Measurements from ENCODE around the gene TMEM108. TPM values are rescaled to one million over a fixed set of nuclear protein-coding genes. Genes with fewer than 3 reads are reported as not detected.

Gene TMEM108
- polyA plus RNA-seq, 1 donor (not counting 4 experiments of a cell fraction or from before 2014, with no cell fraction given): not detected

DNA sequence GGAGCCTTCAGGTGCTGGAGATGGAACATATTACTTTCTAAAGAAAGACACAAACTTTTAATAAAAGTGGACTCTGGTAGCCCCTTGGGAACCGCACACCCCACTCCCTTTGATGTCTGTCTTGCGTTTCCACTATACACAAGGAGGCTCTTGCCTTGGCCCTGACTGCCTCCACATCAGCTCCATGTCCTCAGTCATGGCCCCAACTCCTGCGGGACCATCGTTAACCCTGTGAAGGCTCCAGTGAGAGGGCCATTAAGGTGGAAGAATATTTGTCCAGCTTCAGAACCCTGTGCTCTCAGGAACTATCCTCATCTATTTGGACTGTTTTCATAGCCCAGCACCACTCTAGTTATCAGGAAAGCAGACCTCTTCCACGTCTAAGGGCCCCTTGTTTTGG is 345.6 kb downstream of the TMEM108 start:
- FAIRE-seq (no peak), DNase-seq (ENCODE audit: low read depth, low spot score) (no peak)
- H3K27me3 ChIP-seq (ENCODE audit: control insufficient read depth, extremely low read depth, insufficient read depth, low read length): peaks cover 18% of the 10 kb centered on the region

DNA sequence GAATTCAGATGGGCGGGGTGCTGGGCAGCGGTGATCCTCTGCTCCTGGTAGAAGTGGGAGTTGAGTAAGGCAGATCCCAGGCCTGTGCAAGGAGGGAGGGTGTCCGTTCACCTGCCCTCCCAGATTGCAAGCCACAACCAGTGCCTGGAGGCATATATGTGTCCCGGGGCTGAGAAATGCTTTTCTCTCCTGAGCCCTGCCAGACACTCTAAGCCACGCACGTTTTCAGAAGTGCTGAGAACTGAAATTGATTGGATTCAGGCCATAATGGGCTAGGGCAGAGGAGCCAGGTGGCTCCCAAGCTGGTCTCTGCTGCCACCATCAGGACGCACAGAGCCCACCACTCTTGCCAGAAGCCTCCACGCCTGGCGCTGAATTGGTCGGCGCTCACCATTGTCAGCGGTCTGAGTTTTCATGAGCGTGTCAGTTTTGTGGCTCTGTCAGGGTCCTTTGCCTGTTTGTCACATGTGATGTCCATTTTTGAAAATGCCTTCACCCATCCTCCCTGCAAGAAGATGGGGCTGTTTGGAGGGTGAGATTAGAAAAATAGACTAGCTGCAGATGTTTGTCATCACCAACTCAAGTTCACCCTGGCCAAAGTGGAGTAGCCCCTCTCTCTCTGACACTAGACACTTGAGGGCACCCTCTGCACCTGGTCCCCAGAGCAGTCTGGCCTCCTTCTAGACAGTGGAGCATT is 346.3 kb downstream of the TMEM108 start:
- dilution Hi-C loops (cut with MboI; ENCODE audit: extremely low pct_ligation_motif_present, low sequenced_read_pairs): no loop called here

More for the DNA sequence above, 345.6 kb downstream of the TMEM108 start:
- Histone ChIP-seq H3K9me3 (ENCODE audit: control insufficient read depth, low read depth, low read length) (no peaks in the 10 kb centered on the region), H2AFZ (ENCODE audit: control insufficient read depth, low read length) (no peak overlapping the region), H3K4me3 (ENCODE audit: control insufficient read depth in 2 of 3, extremely low read depth in 1 of 3, insufficient read depth in 2 of 3, low read depth in 1 of 3, low read length in 3 of 3) (no peak overlapping the region), H3K36me3 (ENCODE audit: control insufficient read depth in 2 of 2, extremely low read depth in 1 of 2, insufficient read depth in 2 of 2, low read length in 2 of 2) (no peaks in the 10 kb centered on the region), H3K4me1 (ENCODE audit: control insufficient read depth, extremely low read depth, insufficient read depth, low read length) (peaks cover 20% of the 10 kb centered on the region), H3K9me1 (ENCODE audit: control insufficient read depth, extremely low read depth, insufficient read depth, low read length) (no peaks in the 10 kb centered on the region), H4K20me1 (ENCODE audit: control insufficient read depth, extremely low read depth, insufficient read depth, low read length) (no peaks in the 10 kb centered on the region), H3K79me2 (ENCODE audit: control insufficient read depth, insufficient read depth, low read length) (no peaks in the 10 kb centered on the region), H3K4me2 (ENCODE audit: control insufficient read depth, extremely low read depth, insufficient read depth, low read depth, low read length) (no peak overlapping the region), H3K27ac (ENCODE audit: control insufficient read depth, insufficient read depth, low read length) (no peak overlapping the region), H3K9ac (ENCODE audit: control insufficient read depth, extremely low read depth, insufficient read depth, low read length) (no peak overlapping the region)
- dilution Hi-C loops (cut with MboI; ENCODE audit: extremely low pct_ligation_motif_present, low sequenced_read_pairs): no loop called here
- TF ChIP-seq, protein P1, sequence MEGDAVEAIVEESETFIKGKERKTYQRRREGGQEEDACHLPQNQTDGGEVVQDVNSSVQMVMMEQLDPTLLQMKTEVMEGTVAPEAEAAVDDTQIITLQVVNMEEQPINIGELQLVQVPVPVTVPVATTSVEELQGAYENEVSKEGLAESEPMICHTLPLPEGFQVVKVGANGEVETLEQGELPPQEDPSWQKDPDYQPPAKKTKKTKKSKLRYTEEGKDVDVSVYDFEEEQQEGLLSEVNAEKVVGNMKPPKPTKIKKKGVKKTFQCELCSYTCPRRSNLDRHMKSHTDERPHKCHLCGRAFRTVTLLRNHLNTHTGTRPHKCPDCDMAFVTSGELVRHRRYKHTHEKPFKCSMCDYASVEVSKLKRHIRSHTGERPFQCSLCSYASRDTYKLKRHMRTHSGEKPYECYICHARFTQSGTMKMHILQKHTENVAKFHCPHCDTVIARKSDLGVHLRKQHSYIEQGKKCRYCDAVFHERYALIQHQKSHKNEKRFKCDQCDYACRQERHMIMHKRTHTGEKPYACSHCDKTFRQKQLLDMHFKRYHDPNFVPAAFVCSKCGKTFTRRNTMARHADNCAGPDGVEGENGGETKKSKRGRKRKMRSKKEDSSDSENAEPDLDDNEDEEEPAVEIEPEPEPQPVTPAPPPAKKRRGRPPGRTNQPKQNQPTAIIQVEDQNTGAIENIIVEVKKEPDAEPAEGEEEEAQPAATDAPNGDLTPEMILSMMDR (optimal IDR thresholded peaks at IDR 0.05 in 1 of 3, IDR thresholded peaks at IDR 0.05 in 1 of 3, conservative IDR thresholded peaks at IDR 0.05 in 1 of 3; ENCODE audit: extremely low read depth in 1 of 3, insufficient read depth in 2 of 3, low read length in 3 of 3): no peak
- no peak for TF ChIP-seq EZH2 (IDR thresholded peaks at IDR 0.05; ENCODE audit: low read length)

More for the DNA sequence above, 346.3 kb downstream of the TMEM108 start:
- Histone ChIP-seq H3K4me1 (ENCODE audit: control insufficient read depth, extremely low read depth, insufficient read depth, low read length) (peaks cover 20% of the 10 kb centered on the region), H3K9me1 (ENCODE audit: control insufficient read depth, extremely low read depth, insufficient read depth, low read length) (no peaks in the 10 kb centered on the region), H3K36me3 (ENCODE audit: control insufficient read depth in 2 of 2, extremely low read depth in 1 of 2, insufficient read depth in 2 of 2, low read length in 2 of 2) (no peaks in the 10 kb centered on the region), H3K27ac (ENCODE audit: control insufficient read depth, insufficient read depth, low read length) (no peak overlapping the region), H3K27me3 (ENCODE audit: control insufficient read depth, extremely low read depth, insufficient read depth, low read length) (peaks cover 18% of the 10 kb centered on the region), H3K4me3 (ENCODE audit: control insufficient read depth in 2 of 3, extremely low read depth in 1 of 3, insufficient read depth in 2 of 3, low read depth in 1 of 3, low read length in 3 of 3) (no peak overlapping the region), H4K20me1 (ENCODE audit: control insufficient read depth, extremely low read depth, insufficient read depth, low read length) (no peaks in the 10 kb centered on the region), H3K79me2 (ENCODE audit: control insufficient read depth, insufficient read depth, low read length) (no peaks in the 10 kb centered on the region), H3K9ac (ENCODE audit: control insufficient read depth, extremely low read depth, insufficient read depth, low read length) (no peak overlapping the region), H3K4me2 (ENCODE audit: control insufficient read depth, extremely low read depth, insufficient read depth, low read depth, low read length) (no peak overlapping the region), H3K9me3 (ENCODE audit: control insufficient read depth, low read depth, low read length) (no peaks in the 10 kb centered on the region), H2AFZ (ENCODE audit: control insufficient read depth, low read length) (no peak overlapping the region)
- DNase-seq (ENCODE audit: low read depth, low spot score) (no peak), FAIRE-seq (peak; percentile 79)
- TF ChIP-seq EZH2 (IDR thresholded peaks at IDR 0.05; ENCODE audit: low read length): no peak
- TF ChIP-seq, protein P1 (optimal IDR thresholded peaks at IDR 0.05 in 1 of 3, IDR thresholded peaks at IDR 0.05 in 1 of 3, conservative IDR thresholded peaks at IDR 0.05 in 1 of 3; ENCODE audit: extremely low read depth in 1 of 3, insufficient read depth in 2 of 3, low read length in 3 of 3): peak; percentile 85 to 92 (median 91)

All from keratinocyte (primary cell).